Right renal cortex interstitium (tissue), 3 donors: ENCODE measurements around the gene SIGMAR1. TPM values are rescaled to one million over a fixed set of nuclear protein-coding genes. Genes with fewer than 3 reads are reported as not detected.

ENCODE experiments used
- DNase-seq, 3 donors: peaks; one replicate each; pipeline ENCODE4 v3.0.0-alpha.2; 2013; ENCODE audit warnings: low read depth in 3 of 3, low spot score in 2 of 3
- polyA plus RNA-seq, 3 donors: library from polyadenylated mRNA; unstranded; fragments of 120-200 nt; gene quantifications; one replicate each; pipeline ENCODE4 v1.2.1, GENCODE V29; 2013; ENCODE audit not compliant: insufficient read length in 3 of 3

Gene SIGMAR1
- polyA plus RNA-seq, 3 donors: 47.0 to 53.1 (median 48.1) TPM

- peak in 1 of 3 donors; percentile 60 for DNase-seq
These were observed 3.6 kb downstream of the SIGMAR1 start for GRCh38 chr9:34633851-34634550.

DNA sequence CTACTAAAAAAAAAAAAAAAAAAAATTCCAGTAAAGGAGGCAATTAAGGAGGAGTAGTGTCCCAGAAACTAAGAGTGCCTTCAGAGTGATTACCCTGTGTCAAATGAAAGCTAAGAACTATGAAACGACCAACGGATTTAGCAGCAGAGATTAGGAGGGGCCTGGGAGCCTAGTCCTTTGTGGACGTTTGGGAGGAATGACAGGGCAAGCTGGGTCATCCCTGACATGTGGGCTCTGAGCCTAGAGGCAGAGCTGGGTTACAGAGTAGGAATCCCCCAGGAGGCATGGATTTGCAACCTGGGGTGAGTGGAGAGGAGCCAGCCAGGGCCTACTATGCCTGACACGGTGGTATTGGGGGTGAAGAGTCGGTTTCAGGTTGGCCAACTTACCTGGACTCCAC is 4.4 kb downstream of the SIGMAR1 start:
- no peak for DNase-seq

GRCh38 chr9:34630402-34631154 is 7.0 kb downstream of the SIGMAR1 start:
- DNase-seq: no peak

DNA sequence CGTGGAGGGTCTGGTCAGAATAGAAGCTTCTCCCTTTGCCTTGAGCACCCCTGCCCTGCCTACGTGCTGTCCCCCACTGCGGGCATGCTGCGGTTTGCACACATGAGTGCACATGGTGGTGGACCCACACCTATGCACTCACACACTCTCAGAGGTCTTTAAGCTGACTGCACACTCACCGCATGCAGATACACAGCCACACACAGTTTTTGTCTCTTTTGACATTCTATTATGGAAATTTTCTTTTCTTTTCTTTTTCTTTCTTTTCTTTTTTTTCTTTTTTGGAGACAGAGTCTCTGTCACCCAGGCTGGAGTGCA is 8.1 kb downstream of the SIGMAR1 start:
- no peak for DNase-seq

- no peak for DNase-seq
These were observed 8.7 kb downstream of the SIGMAR1 start, which contains the start of gene ARID3C for GRCh38 chr9:34628656-34629490. ARID3C (minus strand) TSS chr9:34629066; CDS start chr9:34628014, 1,052 bp downstream.

GRCh38 chr9:34627716-34628655 is 9.6 kb downstream of the SIGMAR1 start:
- no peak for DNase-seq

GRCh38 chr9:34625186-34625486 is 12.5 kb downstream of the SIGMAR1 start:
- no peak for DNase-seq

GRCh38 chr9:34624475-34625185 is 13.0 kb downstream of the SIGMAR1 start:
- DNase-seq: no peak

GRCh38 chr9:34623374-34624235 is 14.0 kb downstream of the SIGMAR1 start:
- DNase-seq: no peak

DNA sequence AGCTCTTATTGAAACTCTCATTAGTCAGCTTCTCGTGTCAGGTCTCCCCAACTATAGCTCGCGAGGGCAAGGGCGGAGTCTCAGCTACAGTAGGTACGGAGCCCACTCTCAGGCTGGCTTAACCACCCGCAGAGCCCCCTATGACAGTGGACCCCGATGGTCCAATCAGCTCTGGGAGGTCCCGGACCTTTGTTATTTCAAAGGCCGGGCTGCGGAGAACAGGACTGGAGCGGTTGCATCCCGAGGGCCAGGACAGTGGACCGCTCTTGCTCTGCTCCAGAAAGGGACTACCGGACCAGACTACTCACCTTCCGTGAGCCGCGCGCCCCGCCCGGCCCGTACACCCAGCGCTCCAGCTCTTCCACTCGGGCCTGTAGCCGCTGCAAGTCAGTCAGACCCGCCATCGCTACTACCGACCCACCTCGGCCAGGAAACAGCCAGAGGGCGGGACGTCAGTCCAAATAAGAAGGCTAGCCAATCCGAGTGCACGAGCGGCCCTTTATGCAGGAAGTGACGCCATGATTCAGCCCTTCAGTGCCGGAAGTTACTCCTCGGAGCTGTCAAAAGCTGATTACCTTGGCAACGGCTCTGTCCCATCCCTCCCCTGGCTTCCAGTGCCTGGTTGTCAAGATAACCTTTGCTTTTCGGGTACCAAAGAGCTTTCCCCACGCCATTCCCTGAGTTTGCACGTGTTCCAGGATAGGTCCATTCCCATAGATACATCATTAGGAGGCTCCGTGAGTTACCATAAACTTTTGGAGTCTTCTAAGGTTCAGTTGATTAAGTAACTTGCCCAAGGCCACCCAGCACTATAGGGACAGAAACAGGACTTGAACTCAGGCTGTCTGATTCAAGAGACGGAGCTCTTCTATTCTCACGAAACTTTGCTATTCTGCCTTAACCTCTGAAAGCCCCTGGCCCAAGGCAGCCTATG is 17.3 kb downstream of the SIGMAR1 start, which contains the start of gene DCTN3:
TSS of gene DCTN3 (minus strand) at position 435 of the 934 bp plus-strand sequence. CDS start at position 404, 31 bp downstream.
- DNase-seq: peak; percentile 87 to 90 (median 88)

GRCh38 chr9:34615132-34615531 is 22.5 kb downstream of the SIGMAR1 start:
- DNase-seq: no peak

DNA sequence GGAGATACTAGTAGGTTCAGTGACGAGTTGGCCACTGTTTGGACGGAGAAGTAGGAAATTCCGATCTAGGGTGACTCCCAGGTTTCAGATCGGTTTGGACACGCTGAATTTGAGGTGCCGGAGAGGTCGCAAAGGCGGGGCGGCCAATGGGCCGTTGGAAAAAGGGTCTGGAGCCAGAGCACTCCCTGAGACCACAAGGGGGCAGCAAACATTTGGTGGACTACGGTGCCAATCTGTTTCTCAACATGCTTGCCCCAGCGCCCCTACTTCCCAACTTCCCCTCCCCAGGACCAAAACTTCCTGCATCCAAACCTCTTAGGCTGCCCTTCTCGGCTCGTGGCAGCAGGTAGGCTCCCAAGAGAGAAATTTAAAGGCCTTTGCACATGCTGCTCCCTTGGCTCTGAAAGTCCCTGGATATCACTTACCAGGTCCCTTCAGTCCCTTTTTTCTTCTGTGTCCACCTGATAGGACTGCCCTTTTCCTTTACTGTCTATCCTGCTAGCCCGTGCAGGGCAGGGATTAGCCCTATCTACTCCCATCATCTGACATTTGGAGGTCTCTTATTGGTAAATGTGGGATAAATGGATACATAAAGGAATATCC is 24.7 kb downstream of the SIGMAR1 start:
- DNase-seq: no peak

- DNase-seq: peak in 2 of 3 donors; percentile 72 to 75
These were observed 25.5 kb downstream of the SIGMAR1 start, which contains the start of gene RPP25L for GRCh38 chr9:34611811-34612787. RPP25L (minus strand) TSS chr9:34612097; CDS start chr9:34611296, 801 bp downstream.

- DNase-seq: no peak
These were observed 26.3 kb downstream of the SIGMAR1 start for GRCh38 chr9:34611251-34611810.

GRCh38 chr9:34610434-34611206 is 27.0 kb downstream of the SIGMAR1 start:
- DNase-seq: no peak
